A204.1 (cell line): ENCODE data around the gene TTF2.

Experiments used
- FAIRE-seq: peaks from 2 replicates; lab custom pipeline; 2012; peaks lifted over from hg19 to GRCh38; lab: Jason Lieb, UNC

Gene TTF2

GRCh38 chr1:117046781-117047180 lies 13.3 kb upstream of the TTF2 start:
- no peak for FAIRE-seq

- no peak for FAIRE-seq
Measured at GRCh38 chr1:117047271-117047670, 12.9 kb upstream of the TTF2 start.

GRCh38 chr1:117049857-117050256 lies 10.3 kb upstream of the TTF2 start:
- no peak for FAIRE-seq

GRCh38 chr1:117051224-117052064 lies 8.7 kb upstream of the TTF2 start:
- FAIRE-seq: no peak

GRCh38 chr1:117054068-117054467 lies 6.1 kb upstream of the TTF2 start:
- no peak for FAIRE-seq

GRCh38 chr1:117058810-117059209 lies 1.3 kb upstream of the TTF2 start:
- no peak for FAIRE-seq

GRCh38 chr1:117059334-117059677 lies 820 bp upstream of the TTF2 start:
- no peak for FAIRE-seq

- FAIRE-seq: no peak
Measured at GRCh38 chr1:117060441-117061317, 553 bp downstream of the TTF2 start.

- no peak for FAIRE-seq
Measured at GRCh38 chr1:117061986-117062415, 1.9 kb downstream of the TTF2 start.

- no peak for FAIRE-seq
Measured at GRCh38 chr1:117066367-117066766, 6.2 kb downstream of the TTF2 start.

GRCh38 chr1:117067533-117068370 lies 7.6 kb downstream of the TTF2 start:
- no peak for FAIRE-seq

GRCh38 chr1:117068580-117068979 lies 8.5 kb downstream of the TTF2 start:
- FAIRE-seq: no peak

- no peak for FAIRE-seq
Measured at GRCh38 chr1:117069220-117069844, 9.2 kb downstream of the TTF2 start.

GRCh38 chr1:117070124-117070523 lies 10.0 kb downstream of the TTF2 start:
- FAIRE-seq: no peak

- no peak for FAIRE-seq
Measured at GRCh38 chr1:117076648-117077047, 16.5 kb downstream of the TTF2 start.

GRCh38 chr1:117077267-117077666 lies 17.1 kb downstream of the TTF2 start:
- no peak for FAIRE-seq

- FAIRE-seq: no peak
Measured at GRCh38 chr1:117079737-117080136, 19.6 kb downstream of the TTF2 start.

GRCh38 chr1:117084231-117084630 lies 24.1 kb downstream of the TTF2 start:
- no peak for FAIRE-seq

GRCh38 chr1:117087686-117088085 lies 27.6 kb downstream of the TTF2 start:
- no peak for FAIRE-seq

- no peak for FAIRE-seq
Measured at GRCh38 chr1:117089996-117090395, 29.9 kb downstream of the TTF2 start.

- FAIRE-seq: no peak
Measured at GRCh38 chr1:117092594-117092993, 32.5 kb downstream of the TTF2 start.

- no peak for FAIRE-seq
Measured at GRCh38 chr1:117093091-117093534, 33.0 kb downstream of the TTF2 start.
